SK-N-SH (cell line): ENCODE data around the gene DDX41. TPM values are rescaled to one million over a fixed set of nuclear protein-coding genes. Genes with fewer than 3 reads are reported as not detected.

ENCODE experiments used
- CTCF ChIA-PET: fragments of 300-600, 350-600 bp; formaldehyde crosslinking; extraction: SDS; loops from one replicate; lab custom pipeline; 2021; lab: Yijun Ruan, JAX
- POLR2A ChIA-PET: fragments of 350-600 bp; sonication (Branson Sonifier 250); formaldehyde crosslinking; extraction: SDS; loops from one replicate; lab custom pipeline; 2020; ENCODE audit warnings: antibody characterized with exemption, inconsistent platforms; lab: Yijun Ruan, JAX
- DNase-seq: peaks from one replicate; pipeline ENCODE4 v3.0.0; 2012
- H2AFZ ChIP-seq: fragments of 200-600 bp; sonication (generic); 2 replicates; pipeline ENCODE4 v1.8.1; 2016; ENCODE audit warnings: antibody characterized with exemption, mild to moderate bottlenecking, low read depth
- H3F3A ChIP-seq: fragments of 200-600 bp; sonication (generic); replicated peaks from 2 replicates; pipeline ENCODE3; 2016; ENCODE audit warnings: antibody characterized with exemption, mild to moderate bottlenecking; ENCODE audit not compliant: insufficient read depth
- H3K27ac ChIP-seq, 2 experiments: fragments of 200-500 bp in 1 of 2; fragments of 200-600 bp in 1 of 2; sonication (Bioruptor generic) in 1 of 2; sonication (generic), shearing (Covaris generic) in 1 of 2; 2 replicates each; pipeline versions ENCODE4 v1.5.1 to v1.6.1; 2014 to 2016; ENCODE audit warnings: low read depth in 2 of 2, inconsistent platforms in 1 of 2, low read length in 1 of 2, mild to moderate bottlenecking in 1 of 2, mixed read lengths in 1 of 2
- H3K27me3 ChIP-seq: fragments of 200-600 bp; sonication (generic), shearing (Covaris generic); 2 replicates; pipeline ENCODE4 v1.6.1; 2016; ENCODE audit warnings: mixed run types; ENCODE audit not compliant: insufficient read depth
- H3K36me3 ChIP-seq, 2 experiments: fragments of 200-500 bp in 1 of 2; fragments of 200-600 bp in 1 of 2; sonication (Bioruptor generic) in 1 of 2; sonication (generic) in 1 of 2; replicated peaks in 1 of 2; 2 replicates each; pipeline versions ENCODE3 to v1.5.1; 2014 to 2016; ENCODE audit warnings: low read length in 1 of 2, mild to moderate bottlenecking in 1 of 2; ENCODE audit not compliant: insufficient read depth in 2 of 2, control insufficient read depth in 1 of 2
- H3K4me1 ChIP-seq, 2 experiments: fragments of 200-500 bp in 1 of 2; fragments of 200-600 bp in 1 of 2; sonication (Bioruptor generic) in 1 of 2; sonication (generic), shearing (Covaris generic) in 1 of 2; 2 replicates each; pipeline versions ENCODE4 v1.5.1 to v1.6.1; 2014 to 2016; ENCODE audit warnings: low read depth in 1 of 2, low read length in 1 of 2, mixed run types in 1 of 2; ENCODE audit not compliant: insufficient read depth in 2 of 2, control insufficient read depth in 1 of 2
- H3K4me2 ChIP-seq: fragments of 200-600 bp; sonication (generic), shearing (Covaris generic); 2 replicates; pipeline ENCODE4 v1.6.1; 2017; ENCODE audit warnings: mixed run types
- H3K4me3 ChIP-seq, 2 experiments: fragments of 200-500 bp in 1 of 2; fragments of 200-600 bp in 1 of 2; sonication (Bioruptor generic) in 1 of 2; sonication (generic), shearing (Covaris generic) in 1 of 2; 2 replicates each; pipeline versions ENCODE4 v1.5.1 to v1.8.1; 2014 to 2016; ENCODE audit warnings: low read depth in 2 of 2, inconsistent platforms in 1 of 2, low read length in 1 of 2, mild to moderate bottlenecking in 1 of 2, mixed read lengths in 1 of 2, moderate library complexity in 1 of 2
- H3K79me2 ChIP-seq: fragments of 200-600 bp; sonication (generic); 2 replicates; pipeline ENCODE4 v1.8.1; 2017; ENCODE audit warnings: mild to moderate bottlenecking; ENCODE audit not compliant: insufficient read depth
- H3K9ac ChIP-seq: fragments of 200-600 bp; sonication (generic); 2 replicates; pipeline ENCODE4 v1.6.1; 2017; ENCODE audit warnings: mixed run types
- H3K9me2 ChIP-seq: fragments of 200-600 bp; sonication (generic); 2 replicates; pipeline ENCODE4 v1.6.1; 2017; ENCODE audit warnings: mixed run types
- H3K9me3 ChIP-seq: fragments of 200-600 bp; sonication (generic); 2 replicates; pipeline ENCODE4 v1.6.1; 2017; ENCODE audit warnings: mixed run types, mild to moderate bottlenecking, moderate library complexity
- H4K20me1 ChIP-seq: fragments of 200-600 bp; sonication (generic); 2 replicates; pipeline ENCODE4 v1.6.1; 2017; ENCODE audit warnings: mild to moderate bottlenecking, mixed run types; ENCODE audit not compliant: insufficient read depth
- ELF1 ChIP-seq: IDR thresholded peaks from 2 replicates; pipeline ENCODE4 v1.4.0; 2012
- EP300 ChIP-seq, 2 experiments: IDR thresholded peaks; 2 replicates each; pipeline versions ENCODE4 v1.4.0 to v1.6.1; 2012; ENCODE audit warnings: borderline replicate concordance in 1 of 2, low read depth in 1 of 2, low read length in 1 of 2
- EZH2phosphoT487 ChIP-seq: fragments of 200-600 bp; sonication (generic); IDR thresholded peaks from 2 replicates; pipeline ENCODE4 v1.6.1; 2017; ENCODE audit warnings: low read depth, mixed run types, mild to moderate bottlenecking, antibody characterized with exemption, moderate library complexity, borderline replicate concordance
- FOXJ3 ChIP-seq: sonication (generic); formaldehyde crosslinking; IDR thresholded peaks from 2 replicates; pipeline ENCODE4 v1.5.1; 2020; ENCODE audit warnings: mild to moderate bottlenecking, missing genetic modification reagents
- GABPA ChIP-seq: IDR thresholded peaks from 2 replicates; pipeline ENCODE4 v1.4.0; 2012; ENCODE audit warnings: low read depth, mild to moderate bottlenecking
- MEF2A ChIP-seq: IDR thresholded peaks from 2 replicates; pipeline ENCODE4 v1.4.0; 2012; ENCODE audit warnings: low read depth, borderline replicate concordance
- MXI1 ChIP-seq: IDR thresholded peaks from 2 replicates; pipeline ENCODE4 v1.6.1; 2012; ENCODE audit warnings: mild to moderate bottlenecking, low read depth, low read length, improper control_type of control experiment
- NFIC ChIP-seq: IDR thresholded peaks from 2 replicates; pipeline ENCODE4 v1.4.0; 2012; ENCODE audit warnings: borderline replicate concordance
- NRF1 ChIP-seq: IDR thresholded peaks from 2 replicates; pipeline ENCODE4 v1.6.1; 2012; ENCODE audit warnings: low read depth, mild to moderate bottlenecking, low read length
- POLR2AphosphoS5 ChIP-seq: IDR thresholded peaks from 2 replicates; pipeline ENCODE4 v1.6.1; 2012; ENCODE audit warnings: low read depth, low read length
- RAD21 ChIP-seq: IDR thresholded peaks from 2 replicates; pipeline ENCODE4 v1.6.1; 2012; ENCODE audit warnings: mild to moderate bottlenecking, low read length
- RCOR1 ChIP-seq: fragments of 150-350 bp; IDR thresholded peaks from 2 replicates; pipeline ENCODE4 v1.6.1; 2017; ENCODE audit warnings: antibody characterized with exemption, low read length
- SIN3A ChIP-seq: IDR thresholded peaks from 2 replicates; pipeline ENCODE4 v1.6.1; 2012; ENCODE audit warnings: low read depth, mild to moderate bottlenecking, low read length, moderate library complexity, borderline replicate concordance
- TAF1 ChIP-seq: IDR thresholded peaks from 2 replicates; pipeline ENCODE4 v1.6.1; 2012; ENCODE audit warnings: low read depth, mild to moderate bottlenecking, low read length, moderate library complexity, borderline replicate concordance
- TEAD4 ChIP-seq: IDR thresholded peaks from 2 replicates; pipeline ENCODE4 v1.4.0; 2012; ENCODE audit warnings: mild to moderate bottlenecking, borderline replicate concordance; ENCODE audit not compliant: insufficient read depth
- YY1 ChIP-seq: IDR thresholded peaks from 2 replicates; pipeline ENCODE4 v1.4.0; 2012; ENCODE audit warnings: low read depth, mild to moderate bottlenecking
- WGBS: methylation state at CpG from one replicate; pipeline ENCODE4 v1.1.6; 2017; ENCODE audit warnings: low lambda C conversion rate; 5-methylcytosine and 5-hydroxymethylcytosine counted together
- polyA plus RNA-seq, 3 experiments: library from polyadenylated mRNA; depleted of rRNA; stranded (reverse); fragments of >200 nt; gene quantifications; 2 replicates each; pipeline ENCODE4 v1.2.3, GENCODE V29; 2012
- TF ChIP-seq, protein P1 (sequence below): fragments of 150-350 bp; IDR thresholded peaks from 2 replicates; pipeline ENCODE4 v1.6.1; 2017; ENCODE audit warnings: antibody characterized with exemption, low read length, low read depth, borderline replicate concordance

The DDX41 gene
- polyA plus RNA-seq, 1 of the 3 experiments (the other 2 are of a cell fraction), result 176 TPM

DNA sequence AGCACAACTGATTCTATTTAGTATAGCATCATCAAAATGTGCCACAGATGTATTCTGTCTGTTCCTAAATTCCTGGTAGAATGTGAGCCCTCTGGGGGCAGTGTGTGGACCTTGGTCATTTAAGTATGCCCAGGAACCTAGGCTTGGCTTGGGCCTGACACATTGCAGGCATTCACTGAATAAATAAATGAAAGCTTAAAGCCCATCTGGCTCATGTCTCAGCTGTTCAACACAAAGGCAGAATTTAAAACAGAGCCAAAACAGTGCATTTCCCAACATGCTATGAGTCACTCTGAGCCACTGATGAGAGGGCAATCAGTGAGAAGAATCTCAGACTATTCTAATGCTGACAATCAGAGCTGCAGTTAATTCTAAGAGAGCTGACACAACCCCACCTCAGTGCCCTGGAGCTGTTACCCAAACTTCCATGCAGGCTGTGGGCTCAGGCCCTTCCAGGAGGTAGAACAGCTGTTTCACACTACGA, 29.5 kb upstream of the DDX41 start (continued):
- no peak for TF ChIP-seq TAF1
- TF ChIP-seq GABPA, result no peak
- TF ChIP-seq YY1, result no peak
- TF ChIP-seq EZH2phosphoT487, result no peak
- TF ChIP-seq SIN3A, result peak; percentile 92; the same call in 1 of the 2 replicates
- TF ChIP-seq, protein P1, sequence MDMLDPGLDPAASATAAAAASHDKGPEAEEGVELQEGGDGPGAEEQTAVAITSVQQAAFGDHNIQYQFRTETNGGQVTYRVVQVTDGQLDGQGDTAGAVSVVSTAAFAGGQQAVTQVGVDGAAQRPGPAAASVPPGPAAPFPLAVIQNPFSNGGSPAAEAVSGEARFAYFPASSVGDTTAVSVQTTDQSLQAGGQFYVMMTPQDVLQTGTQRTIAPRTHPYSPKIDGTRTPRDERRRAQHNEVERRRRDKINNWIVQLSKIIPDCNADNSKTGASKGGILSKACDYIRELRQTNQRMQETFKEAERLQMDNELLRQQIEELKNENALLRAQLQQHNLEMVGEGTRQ, result no peak
- TF ChIP-seq NRF1, result no peak
- no peak for TF ChIP-seq ELF1
- TF ChIP-seq MXI1, result no peak
- TF ChIP-seq FOXJ3 (CRISPR knock-in tag), result no peak
- no peak for TF ChIP-seq RAD21

DNA sequence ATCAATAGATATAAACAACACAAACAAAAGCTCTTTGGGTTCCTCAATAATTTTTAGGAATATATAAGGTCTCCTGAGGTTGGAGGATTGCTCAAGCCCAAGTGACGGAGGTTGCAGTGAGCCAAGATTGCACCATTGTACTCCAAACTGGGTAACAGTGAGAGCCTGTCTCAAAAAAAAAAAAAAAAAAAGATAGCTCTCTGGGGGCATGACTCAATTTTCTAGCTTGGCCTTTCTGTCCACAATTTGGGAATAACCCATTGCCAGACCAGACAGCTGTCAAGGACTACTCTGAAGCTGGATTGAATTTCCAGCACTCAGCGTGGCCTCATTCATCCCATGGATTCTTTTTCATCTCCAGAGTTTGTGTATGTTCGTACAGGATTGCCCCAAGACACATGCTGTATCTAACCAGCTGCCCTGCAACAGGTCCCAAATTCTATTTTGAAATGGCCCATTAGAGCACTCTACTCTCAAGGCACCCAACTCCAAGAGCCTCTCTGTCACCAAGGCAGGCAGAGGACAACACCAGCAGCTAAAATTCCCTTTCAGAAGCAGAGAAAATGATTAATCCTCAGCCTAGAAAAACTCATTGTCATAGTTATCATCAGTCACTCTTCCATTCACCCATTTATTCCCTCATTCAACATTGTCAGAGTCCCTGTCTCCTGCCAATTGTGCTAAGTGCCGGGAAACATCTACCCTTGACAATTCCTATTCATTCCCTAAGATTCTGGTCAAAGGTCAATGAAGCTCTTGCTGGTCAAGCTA, 28.9 kb upstream of the DDX41 start:
- Histone ChIP-seq H4K20me1 (peaks cover 83% of the 10 kb centered on the region), H3K4me1 (peaks cover 10 to 31% of the 10 kb centered on the region in 2 experiments), H3K9me3 (no peaks in the 10 kb centered on the region), H3K4me2 (no peak overlapping the region), H3K9ac (no peak overlapping the region), H3K9me2 (no peaks in the 10 kb centered on the region), H3F3A (peaks cover 32% of the 10 kb centered on the region), H2AFZ (no peak overlapping the region), H3K79me2 (peaks cover 90% of the 10 kb centered on the region), H3K36me3 (peaks cover 9 to 20% of the 10 kb centered on the region in 2 experiments), H3K4me3 (no peak overlapping the region), H3K27ac (peak overlapping the region; percentile 74 to 75), H3K27me3 (no peaks in the 10 kb centered on the region)
- ChIA-PET POLR2A (no interaction called here), CTCF (interaction anchor here (0.6 to 3.7 kb wide), 4 partner anchors 12 to 543 kb away, joined by 4 to 12 read pairs (median 7); no protein-coding TSS in a partner anchor)
- WGBS, result 92% methylated on average over 4 of the region's 4 CpGs
- TF ChIP-seq TAF1 (no peak), POLR2AphosphoS5 (no peak), YY1 (no peak), TEAD4 (no peak), NRF1 (no peak), FOXJ3 (CRISPR knock-in tag) (no peak), EP300 (IDR thresholded peaks at IDR 0.05; ENCODE audit: borderline replicate concordance in 1 of 2, low read depth in 1 of 2, low read length in 1 of 2) (no peak), MEF2A (no peak), RCOR1 (no peak), MXI1 (no peak), NFIC (no peak), EZH2phosphoT487 (no peak)
- TF ChIP-seq, protein P1, result no peak
- DNase-seq, result no peak
